Rectal smooth muscle tissue (tissue), 1 donor: ENCODE measurements around the gene SDF2L1.
A peak's percentile ranks its signal among the peaks of the same experiment; 100 is the strongest.

Source experiments
- H3K27ac ChIP-seq: one replicate; pipeline ENCODE4 v1.7.0; 2013; ENCODE audit warnings: low read depth, low read length, inconsistent platforms
- H3K27me3 ChIP-seq: one replicate; pipeline ENCODE4 v1.7.0; 2013; ENCODE audit warnings: low read length; ENCODE audit not compliant: control insufficient read depth, insufficient read depth
- H3K36me3 ChIP-seq: one replicate; pipeline ENCODE4 v1.7.0; 2013; ENCODE audit warnings: low read length; ENCODE audit not compliant: control insufficient read depth, insufficient read depth
- H3K4me1 ChIP-seq: one replicate; pipeline ENCODE4 v1.7.0; 2013; ENCODE audit warnings: low read length; ENCODE audit not compliant: control insufficient read depth, insufficient read depth
- H3K4me3 ChIP-seq: one replicate; pipeline ENCODE4 v1.7.0; 2013; ENCODE audit warnings: low read length
- H3K9ac ChIP-seq: one replicate; pipeline ENCODE4 v1.7.0; 2013; ENCODE audit warnings: low read length

Gene SDF2L1

DNA sequence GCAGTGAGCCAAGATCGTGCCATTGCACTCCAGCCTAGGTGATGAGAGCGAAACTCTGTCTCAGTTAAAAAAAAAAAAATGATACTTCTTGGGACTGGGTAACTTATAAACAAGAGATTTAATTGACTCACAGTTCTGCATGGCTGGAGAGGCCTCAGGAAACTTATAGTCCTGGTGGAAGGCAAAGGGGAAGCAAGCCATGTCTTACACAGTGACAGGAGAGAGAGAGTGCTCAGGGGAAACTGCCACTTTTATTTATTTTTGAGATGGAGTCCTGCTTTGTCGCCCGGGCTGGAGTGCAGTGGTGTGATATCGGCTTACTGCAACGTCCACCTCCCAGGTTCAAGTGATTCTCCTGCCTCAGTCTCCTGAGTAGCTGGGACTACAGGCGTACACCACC is 8.2 kb downstream of the SDF2L1 start:
- H3K27me3 ChIP-seq: no peaks in the 10 kb centered on the region
- H3K4me1 ChIP-seq: peaks cover 3% of the 10 kb centered on the region
- H3K9ac ChIP-seq: no peak overlapping the region
- H3K4me3 ChIP-seq: no peak overlapping the region
- no peaks in the 10 kb centered on the region for H3K36me3 ChIP-seq
- H3K27ac ChIP-seq: no peak overlapping the region

DNA sequence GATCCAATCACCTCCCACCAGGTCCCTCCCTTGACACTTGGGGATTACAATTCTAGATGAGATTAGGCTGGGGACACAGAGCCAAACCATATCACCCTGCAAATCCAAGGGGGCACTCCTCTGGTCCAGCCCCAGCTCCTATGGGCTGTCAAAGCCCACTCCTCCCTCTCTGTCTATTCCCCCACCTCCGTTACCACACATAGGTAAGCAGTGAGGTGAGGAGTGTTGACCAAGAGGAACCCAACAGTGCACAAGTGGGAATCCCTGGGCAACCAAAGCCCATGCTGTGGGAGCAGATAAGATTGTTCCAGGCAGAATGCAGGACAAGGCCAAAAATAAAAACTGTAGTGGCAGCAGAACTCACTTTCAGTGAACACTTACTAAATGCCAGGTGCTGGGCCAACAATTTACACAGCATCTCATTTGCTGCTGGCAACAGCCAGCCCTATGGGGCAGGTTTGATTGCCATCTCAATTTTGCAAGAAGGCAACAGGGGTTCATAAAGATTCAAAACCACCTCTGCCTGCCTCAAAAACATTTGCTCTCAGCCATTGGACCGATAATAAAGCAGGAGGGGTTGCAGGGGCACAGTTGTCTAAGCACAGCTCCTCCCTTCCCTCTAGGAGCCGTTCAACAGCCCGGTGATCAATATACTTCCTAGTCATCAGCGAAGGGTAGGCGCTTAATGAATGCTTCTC is 8.9 kb downstream of the SDF2L1 start:
- Histone ChIP-seq H3K9ac (no peak overlapping the region), H3K27me3 (no peaks in the 10 kb centered on the region), H3K4me1 (peaks cover 3% of the 10 kb centered on the region), H3K36me3 (no peaks in the 10 kb centered on the region), H3K4me3 (peak overlapping the region; percentile 76), H3K27ac (no peak overlapping the region)

DNA sequence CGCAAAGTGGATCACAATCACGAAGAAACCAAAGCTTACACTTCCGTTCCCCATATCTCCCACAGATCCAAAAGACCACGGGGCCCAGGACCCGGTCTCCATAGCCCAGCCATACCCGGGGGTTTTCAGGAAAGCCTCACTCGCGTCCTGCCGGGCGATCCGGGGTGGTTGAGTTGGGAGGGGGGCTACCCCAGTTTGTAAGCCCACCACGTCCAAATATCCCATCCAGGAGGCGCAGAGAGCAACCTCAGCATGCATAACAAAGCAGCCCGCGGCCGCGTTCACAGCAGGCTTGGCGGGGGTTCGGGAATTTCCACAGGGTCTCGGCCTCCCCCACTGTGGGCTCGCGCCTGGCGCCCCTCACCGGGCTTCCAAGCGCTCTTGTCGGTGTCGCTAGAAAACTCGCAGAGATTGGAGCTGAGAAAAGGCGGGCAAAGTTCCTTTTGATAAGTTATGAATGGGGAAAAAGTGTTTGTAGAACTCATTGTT is 9.5 kb downstream of the SDF2L1 start:
- Histone ChIP-seq H3K27ac (no peak overlapping the region), H3K9ac (no peak overlapping the region), H3K4me1 (peaks cover 3% of the 10 kb centered on the region), H3K4me3 (peak overlapping the region; percentile 76), H3K36me3 (no peaks in the 10 kb centered on the region), H3K27me3 (no peaks in the 10 kb centered on the region)

DNA sequence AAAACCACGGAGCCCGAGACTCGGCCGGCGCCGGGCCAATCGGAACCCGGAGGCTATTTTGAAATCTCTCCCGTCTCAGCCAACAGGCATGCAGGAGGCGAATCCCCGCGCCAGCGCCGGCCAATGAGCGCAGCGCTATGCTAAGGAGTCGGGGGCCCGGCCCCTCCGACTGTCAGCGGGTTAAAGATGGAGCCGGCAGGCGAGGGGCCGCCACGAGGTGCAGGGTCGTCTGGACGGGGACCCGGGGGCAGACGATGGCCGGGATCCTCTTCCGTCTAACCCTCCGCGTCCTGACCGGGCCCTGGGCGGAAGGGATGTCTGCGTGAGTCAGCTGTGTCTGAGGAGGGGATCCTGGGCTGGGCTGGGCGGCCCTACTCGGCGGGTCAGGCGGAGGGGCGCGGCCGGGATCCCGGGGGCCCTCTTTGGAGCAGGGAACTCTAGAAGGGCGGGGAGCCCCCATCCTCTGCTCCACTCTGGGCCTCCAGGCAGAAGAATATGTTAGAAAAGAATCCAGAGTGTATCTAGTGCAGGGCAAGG is 10.0 kb downstream of the SDF2L1 start:
- Histone ChIP-seq H3K27ac (no peak overlapping the region), H3K9ac (no peak overlapping the region), H3K27me3 (no peaks in the 10 kb centered on the region), H3K4me1 (peaks cover 3% of the 10 kb centered on the region), H3K4me3 (peak overlapping the region; percentile 76), H3K36me3 (no peaks in the 10 kb centered on the region)

DNA sequence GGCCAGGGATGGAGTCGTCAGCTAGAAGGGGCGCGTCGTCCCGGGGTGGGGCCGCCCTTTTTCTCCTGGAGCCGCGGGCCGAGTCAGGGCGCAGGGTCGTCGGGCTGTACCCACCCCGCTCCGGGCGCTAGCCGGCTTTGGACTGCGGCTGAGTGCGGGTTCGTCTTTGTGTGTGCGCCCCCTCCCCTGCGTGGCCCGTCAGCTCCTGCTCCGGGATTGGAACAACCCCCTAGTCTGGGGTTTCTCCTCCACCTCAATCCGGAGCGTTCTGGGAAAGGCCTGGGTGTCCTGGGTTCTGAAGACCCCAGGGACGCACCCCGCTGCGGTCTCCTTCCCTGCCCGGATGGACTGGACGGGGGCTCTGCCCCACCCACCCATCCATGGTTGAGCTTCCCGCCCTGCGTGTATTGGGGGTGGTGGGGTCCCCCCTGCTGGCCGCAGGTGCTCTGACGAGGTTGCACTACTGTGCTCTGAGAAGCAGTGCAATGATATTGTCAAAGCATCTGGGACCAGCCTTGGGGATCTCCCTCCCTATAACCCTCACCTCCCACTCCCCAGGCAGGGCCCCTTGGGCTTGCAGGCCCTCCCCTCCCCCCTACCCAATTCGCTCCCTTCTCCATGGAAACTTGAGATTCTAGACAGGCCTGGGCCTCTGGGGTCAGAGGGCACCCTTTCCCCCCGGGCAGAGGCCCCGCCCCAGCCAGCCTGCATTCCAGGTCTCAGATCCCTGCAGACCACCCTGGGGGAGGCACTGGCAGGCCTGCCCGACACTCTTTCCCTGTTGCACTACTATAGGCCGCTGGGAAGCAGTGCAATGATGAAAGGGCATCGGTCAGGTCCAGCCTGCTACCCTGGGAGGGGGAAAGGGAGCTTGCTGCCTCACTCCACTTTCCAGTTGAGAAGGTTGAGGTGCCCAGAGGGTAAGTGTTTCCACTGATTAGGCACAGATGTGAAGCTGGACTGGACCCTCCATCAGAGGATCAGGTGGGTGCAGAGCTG is 10.7 kb downstream of the SDF2L1 start:
- no peaks in the 10 kb centered on the region for H3K27me3 ChIP-seq
- H3K27ac ChIP-seq: no peak overlapping the region
- H3K4me1 ChIP-seq: peaks cover 3% of the 10 kb centered on the region
- H3K36me3 ChIP-seq: no peaks in the 10 kb centered on the region
- H3K9ac ChIP-seq: no peak overlapping the region
- peak overlapping the region; percentile 76 for H3K4me3 ChIP-seq

DNA sequence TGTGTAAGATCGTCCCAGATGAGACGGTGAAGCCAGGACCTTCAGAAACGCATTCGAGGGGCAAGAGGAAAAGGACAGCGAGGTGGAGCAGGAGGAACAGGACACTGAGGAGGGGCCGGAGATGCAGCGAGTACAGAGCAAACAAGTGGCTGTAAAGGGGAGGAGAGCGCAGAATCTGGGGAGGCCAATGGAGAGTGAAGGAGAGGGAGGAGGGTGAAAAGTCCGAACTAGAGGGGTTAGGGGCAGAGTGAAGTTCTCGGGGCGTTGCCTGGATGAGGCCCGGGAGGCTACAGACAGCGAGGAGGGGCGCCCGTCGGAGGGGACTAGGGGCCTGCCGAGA is 14.9 kb downstream of the SDF2L1 start:
- Histone ChIP-seq H3K36me3 (no peaks in the 10 kb centered on the region), H3K4me1 (no peaks in the 10 kb centered on the region), H3K4me3 (peak overlapping the region; percentile 68), H3K9ac (no peak overlapping the region), H3K27ac (no peak overlapping the region), H3K27me3 (no peaks in the 10 kb centered on the region)

DNA sequence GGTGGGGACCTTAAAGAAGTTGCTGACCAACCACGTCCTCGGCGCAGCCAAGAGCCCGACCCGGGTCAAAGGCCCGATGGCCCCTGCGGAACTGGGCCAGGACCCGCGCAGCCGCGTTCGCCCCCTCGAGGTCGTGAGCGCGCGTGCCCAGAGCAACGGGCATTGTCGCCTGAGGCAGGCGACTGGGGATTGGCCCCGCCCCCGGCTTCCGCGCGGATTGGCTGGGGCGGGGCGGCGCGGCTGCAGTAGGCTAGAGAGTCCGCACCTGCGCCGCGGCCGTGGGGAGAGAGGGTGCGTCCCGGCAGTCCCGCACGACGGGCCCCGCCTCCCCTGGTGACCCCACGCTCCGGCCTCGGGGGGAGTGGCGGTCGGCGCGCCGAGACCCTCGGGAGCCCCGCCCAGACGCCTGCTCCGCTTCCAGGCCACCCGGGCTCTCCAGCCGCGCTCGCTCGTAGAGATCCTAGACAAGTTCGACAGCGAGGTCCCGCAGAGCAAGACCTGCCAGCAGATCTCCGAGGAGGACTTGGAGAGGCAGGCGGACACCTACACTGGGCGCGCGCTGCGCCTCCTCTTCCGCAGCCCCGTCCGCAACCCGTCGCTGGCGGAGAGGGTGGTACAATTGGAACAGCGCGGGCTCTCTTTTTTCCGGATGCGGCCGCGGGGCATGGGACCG is 15.4 kb downstream of the SDF2L1 start:
- no peak overlapping the region for H3K27ac ChIP-seq
- H3K9ac ChIP-seq: no peak overlapping the region
- no peaks in the 10 kb centered on the region for H3K27me3 ChIP-seq

DNA sequence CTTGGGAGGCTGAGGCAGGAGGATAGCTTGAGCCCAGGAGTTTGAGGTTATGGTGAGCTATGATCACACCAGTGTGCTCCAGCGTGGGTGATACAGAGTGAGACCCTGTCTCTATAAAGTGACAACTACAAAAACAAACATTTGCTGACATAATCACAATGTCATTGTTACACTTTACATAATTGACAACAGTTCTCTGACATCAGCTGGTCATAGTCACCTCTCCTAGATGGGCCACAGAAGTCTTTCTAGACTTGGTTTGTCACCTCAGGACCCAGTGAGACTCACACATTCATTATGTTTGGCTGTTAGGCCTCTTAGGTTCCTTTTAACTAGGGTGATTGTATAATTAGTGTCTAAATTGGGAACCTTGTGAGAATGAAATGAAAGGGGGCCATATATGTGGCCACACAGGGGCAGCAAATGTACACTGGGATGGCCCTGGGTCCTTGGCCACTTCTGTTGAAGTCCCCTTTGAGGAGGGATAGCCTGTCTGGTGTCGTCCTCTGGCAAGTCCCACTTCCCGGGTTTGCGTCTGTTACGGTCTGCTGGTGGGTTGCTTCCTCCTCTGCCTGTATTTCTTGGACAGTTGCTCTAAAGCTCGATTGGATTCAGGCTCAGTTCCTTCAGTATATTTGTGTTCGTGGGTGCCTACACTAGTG is 17.9 kb downstream of the SDF2L1 start:
- H3K4me3 ChIP-seq: no peak overlapping the region
- no peak overlapping the region for H3K9ac ChIP-seq
- H3K27me3 ChIP-seq: no peaks in the 10 kb centered on the region
- no peak overlapping the region for H3K27ac ChIP-seq
- H3K36me3 ChIP-seq: no peaks in the 10 kb centered on the region
- H3K4me1 ChIP-seq: no peaks in the 10 kb centered on the region

More for the DNA sequence above, 15.4 kb downstream of the SDF2L1 start:
- Histone ChIP-seq H3K4me3 (peak overlapping the region; percentile 68), H3K4me1 (no peaks in the 10 kb centered on the region), H3K36me3 (no peaks in the 10 kb centered on the region)

DNA sequence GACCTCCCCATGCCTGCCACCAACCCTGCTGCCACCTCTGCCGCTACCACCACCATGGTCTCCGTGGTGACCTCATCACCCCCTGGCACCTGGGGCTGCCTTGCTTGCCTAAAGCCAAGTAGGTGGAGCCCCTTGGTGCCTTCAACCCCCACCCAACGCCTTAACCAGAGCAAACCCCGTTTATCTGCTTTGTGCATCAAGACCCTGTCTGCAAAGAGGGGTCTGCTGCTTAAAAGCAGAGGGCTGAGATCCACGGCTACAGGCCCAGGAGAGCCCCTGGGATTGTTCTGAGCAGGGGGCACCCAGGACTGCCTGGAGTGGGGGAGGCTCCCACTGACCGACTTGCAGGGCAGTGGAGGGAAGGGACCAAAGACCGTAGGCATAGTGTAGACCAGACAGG is 18.8 kb downstream of the SDF2L1 start:
- H3K27ac ChIP-seq: no peak overlapping the region
- H3K27me3 ChIP-seq: no peaks in the 10 kb centered on the region
- H3K4me3 ChIP-seq: no peak overlapping the region
- H3K4me1 ChIP-seq: no peaks in the 10 kb centered on the region
- H3K36me3 ChIP-seq: no peaks in the 10 kb centered on the region
- no peak overlapping the region for H3K9ac ChIP-seq

DNA sequence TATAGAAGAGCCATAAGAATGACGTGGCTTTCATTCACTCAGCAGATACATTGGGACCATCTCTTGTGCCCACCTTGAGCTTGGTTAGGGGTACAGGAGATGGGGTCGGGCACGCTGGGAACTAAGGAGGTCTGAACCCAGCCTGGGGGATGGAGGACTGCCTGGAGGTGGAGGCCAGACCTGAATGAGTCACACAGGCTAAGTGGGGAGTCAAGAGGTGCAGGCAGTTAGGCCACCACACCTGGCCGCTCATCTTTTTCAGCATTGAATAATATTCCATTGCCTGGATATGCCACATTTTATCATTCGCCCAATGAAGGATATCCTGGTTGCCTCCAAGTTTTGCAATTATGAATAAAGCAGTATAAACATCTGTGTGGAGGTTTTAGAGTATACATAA is 19.9 kb downstream of the SDF2L1 start:
- no peak overlapping the region for H3K27ac ChIP-seq
- H3K4me1 ChIP-seq: no peaks in the 10 kb centered on the region
- H3K36me3 ChIP-seq: no peaks in the 10 kb centered on the region
- no peaks in the 10 kb centered on the region for H3K27me3 ChIP-seq
- no peak overlapping the region for H3K4me3 ChIP-seq
- H3K9ac ChIP-seq: no peak overlapping the region

DNA sequence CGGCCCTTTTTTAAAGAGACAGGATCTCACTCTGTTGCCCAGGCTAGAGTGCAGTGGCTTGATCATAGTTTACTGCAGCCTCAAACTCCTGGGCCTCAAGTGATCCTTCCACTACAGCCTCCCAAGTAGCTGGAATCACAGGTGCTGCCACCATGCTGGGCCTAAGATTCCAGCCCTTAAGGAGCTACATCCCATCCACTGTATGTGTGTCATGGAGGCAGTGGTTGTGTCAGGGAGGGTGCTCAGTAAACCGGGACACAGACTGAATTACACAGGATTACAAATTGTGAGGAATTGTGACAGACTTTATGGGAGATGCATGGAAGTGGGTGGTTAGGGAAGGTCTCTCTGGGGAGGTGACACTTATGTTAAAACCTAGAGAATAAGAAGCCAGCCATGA is 21.6 kb downstream of the SDF2L1 start:
- Histone ChIP-seq H3K36me3 (no peaks in the 10 kb centered on the region), H3K4me1 (no peaks in the 10 kb centered on the region), H3K9ac (no peak overlapping the region), H3K27me3 (no peaks in the 10 kb centered on the region), H3K27ac (no peak overlapping the region), H3K4me3 (no peak overlapping the region)
